Islet precursor cell (in vitro differentiated cells): ENCODE results near the gene MTG1.
"Not testable (repeated sequence)": the region's sequence is repeated elsewhere in the genome, so short reads cannot be mapped to it uniquely, and the experiment has no call there.

Experiments
- DNase-seq: peaks from one replicate; pipeline ENCODE4 v3.0.0-alpha.2; 2018

MTG1 gene

DNA sequence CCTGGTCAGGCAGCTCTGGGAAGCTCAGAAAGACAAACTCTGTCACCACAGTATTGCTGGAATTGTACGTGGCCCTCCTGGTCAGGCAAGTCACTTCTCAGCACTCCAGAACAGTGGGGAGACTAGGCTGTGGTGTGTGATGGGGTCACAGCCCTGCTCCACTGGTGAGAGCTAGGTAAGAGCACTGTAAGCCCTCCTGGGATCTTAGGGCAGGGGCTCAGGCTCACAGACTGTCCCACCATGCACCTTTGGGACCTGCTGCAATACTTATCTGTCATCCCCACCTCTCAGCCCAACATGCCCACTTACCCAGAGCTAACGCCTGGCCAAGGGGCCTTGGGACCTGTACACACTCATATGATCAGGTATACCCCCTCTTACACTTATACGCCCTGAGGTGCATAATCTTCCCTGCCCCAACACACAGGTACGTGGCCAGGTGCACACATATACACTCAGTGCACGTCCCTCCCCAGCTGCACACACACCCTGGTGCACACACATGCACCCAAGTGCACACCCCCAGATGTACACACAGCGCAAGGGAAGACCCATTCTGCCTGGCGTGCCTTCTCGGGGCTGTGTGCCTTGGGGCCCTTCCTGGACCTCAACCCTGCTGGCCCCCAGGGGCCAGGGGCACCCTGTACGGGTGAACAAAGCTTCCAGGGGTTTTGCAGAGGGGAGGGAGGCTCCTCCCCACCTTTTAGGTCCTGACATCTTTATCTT is 38.1 kb downstream of the MTG1 start:
- not testable (repeated sequence) for DNase-seq

DNA sequence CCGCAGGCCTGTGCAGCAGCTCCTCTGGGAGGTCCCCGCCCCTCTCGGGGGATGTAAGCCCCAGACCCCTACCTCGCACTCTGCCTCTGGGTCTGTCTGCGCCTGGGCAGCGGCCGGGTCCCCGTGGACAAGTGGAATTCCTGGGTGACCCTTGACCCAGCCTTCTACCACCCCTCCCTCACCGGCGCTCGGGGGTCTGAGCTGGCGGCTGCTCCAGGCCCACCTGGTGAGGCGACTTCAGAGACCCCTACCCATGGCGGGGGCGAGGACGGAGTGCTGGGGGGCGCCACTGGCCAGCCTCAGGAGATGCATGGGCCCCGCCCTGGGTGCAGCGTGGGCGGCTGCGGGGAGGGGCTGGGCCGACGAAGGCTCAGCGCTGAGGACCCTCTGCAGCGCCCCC is 38.8 kb downstream of the MTG1 start:
- not testable (repeated sequence) for DNase-seq

DNA sequence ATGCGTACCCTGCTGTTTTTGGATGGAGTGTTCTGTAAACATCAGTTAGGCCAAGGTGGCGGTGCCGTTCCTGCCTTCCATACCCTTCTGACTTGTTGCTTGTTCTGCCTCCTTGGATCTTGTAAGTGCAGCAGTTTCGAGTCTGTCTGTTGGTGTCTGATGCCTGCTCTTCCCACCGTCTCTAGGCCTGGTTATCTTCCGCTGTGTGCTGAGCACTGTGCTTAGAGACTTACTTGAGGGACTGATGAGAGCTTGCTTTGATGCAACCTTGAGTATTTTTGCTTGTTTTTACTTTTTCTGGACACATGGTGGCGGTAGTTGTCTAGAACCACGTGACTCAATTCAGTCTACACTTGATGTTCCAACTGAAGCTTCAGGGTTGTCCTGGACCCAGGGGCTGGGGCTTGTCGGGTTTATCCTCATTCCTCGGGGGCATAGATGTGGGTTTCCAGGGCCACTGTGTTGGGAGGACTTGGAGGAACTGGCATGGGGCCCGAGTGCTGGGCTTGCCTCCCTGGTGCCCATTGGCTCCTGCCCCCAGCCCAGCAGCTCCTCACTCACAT is 44.8 kb downstream of the MTG1 start:
- peak; percentile 44 for DNase-seq

DNA sequence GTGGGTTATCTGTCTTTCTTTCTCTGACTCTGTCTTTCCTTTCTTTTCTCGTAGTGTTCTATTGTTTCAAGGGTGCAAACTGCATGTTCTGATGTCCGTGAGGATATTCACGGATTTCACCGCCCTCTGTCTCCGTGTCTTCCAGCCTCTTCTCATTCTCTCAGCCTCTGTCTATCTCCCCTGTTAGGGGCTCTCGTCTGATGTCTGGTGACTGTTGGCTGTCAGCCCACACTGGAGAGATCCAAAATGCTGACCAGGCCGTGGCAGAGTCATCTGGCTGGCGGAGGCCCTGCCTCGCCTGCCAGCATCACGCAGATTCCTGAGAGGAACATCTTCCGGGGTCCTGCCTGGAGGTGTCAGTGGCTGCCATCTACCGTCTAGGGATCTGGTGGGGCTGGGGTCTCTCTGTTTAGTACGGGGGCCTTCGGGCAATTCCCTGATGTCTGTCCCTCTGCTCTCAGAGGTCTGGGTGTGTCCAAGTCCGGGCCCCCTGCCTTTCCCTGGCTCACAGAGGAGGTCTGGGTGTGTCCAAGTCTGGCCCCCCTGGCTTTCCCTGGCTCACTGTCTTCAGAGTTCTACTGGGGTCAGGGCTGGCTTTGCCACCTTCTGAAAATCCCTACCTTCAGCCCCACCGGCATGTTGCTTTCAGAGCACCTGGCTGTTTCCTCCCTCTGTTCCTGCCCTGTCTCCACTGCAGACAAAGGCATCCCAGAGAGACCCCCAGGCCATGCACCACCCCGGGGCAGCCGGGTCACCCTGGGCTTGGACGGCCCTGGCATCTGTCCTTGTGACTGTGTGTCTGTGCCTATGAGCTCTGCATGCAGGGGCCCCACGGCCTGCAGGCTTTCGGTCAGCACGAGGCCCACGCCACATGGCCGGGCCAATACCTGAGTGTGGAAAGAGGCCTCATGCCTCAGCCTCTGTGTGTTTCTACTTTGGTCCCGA is 45.8 kb downstream of the MTG1 start:
- DNase-seq = no peak

DNA sequence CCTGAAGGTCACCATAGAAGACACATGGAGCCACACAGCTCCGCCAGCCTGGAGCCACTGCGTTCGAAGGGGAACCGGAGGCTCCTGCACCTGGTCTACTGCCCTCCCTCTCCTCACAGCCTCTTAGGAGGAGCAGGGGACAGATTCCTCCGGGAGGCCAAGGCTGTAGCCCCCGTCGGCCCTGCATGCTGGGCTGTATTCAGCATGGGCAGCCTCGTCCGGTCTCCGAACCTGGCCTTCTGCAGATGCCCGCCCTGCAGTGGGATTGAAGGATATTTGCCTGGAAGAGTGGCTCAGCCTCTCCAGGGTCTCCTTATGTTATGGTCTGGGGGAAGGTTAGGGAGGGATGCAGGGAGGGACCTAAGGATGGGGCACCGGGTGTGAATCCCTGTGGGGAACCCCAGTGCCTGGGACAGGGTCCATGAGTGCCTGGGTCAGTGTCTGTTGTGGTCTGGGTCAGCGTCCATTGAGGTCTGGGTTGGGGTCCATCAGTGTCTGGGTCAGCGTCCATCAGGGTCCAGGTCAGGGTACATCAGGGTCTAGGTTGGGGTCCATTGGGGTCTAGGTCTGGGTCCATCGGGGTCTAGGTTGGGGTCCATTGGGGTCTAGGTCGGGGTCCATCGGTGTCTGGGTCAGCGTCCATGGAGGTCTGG is 46.8 kb downstream of the MTG1 start:
- no peak for DNase-seq

DNA sequence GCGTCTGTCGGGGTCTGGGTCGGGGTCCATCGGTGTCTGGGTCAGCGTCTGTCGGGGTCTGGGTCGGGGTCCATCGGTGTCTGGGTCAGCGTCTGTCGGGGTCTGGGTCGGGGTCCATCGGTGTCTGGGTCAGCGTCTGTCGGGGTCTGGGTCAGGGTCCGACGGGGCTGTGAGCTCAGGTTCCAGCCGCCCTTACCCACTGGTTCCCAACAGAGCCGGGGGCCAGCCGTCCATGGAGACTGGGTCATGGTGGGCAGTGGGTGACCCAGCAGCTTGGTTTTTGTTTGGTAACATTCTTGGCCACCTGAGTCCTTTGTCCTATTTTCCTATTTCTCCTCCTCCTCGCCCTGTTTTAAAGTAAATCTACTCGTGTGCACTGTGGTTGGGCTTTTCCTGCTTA is 47.4 kb downstream of the MTG1 start:
- DNase-seq = not testable (repeated sequence)

DNA sequence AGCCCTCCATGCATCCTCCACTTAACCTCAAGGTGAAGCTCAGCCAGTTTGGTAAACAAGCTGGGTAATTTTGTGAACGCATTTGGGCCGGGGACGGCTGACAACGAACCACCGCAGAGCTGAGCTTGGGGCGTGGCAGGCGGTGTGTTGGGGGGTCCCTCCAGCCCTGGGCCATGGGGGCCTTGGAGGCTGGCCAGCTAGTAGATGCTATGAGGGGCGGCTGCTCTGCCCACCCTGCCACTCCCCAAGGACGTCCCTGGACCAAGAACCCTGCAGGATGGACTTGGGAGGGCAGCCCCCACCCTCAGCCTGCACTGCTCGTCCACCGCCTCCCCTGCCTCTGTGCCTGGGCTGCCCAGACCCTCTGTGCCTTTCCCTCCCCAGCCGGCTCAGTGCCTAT is 47.8 kb downstream of the MTG1 start:
- DNase-seq = no peak

DNA sequence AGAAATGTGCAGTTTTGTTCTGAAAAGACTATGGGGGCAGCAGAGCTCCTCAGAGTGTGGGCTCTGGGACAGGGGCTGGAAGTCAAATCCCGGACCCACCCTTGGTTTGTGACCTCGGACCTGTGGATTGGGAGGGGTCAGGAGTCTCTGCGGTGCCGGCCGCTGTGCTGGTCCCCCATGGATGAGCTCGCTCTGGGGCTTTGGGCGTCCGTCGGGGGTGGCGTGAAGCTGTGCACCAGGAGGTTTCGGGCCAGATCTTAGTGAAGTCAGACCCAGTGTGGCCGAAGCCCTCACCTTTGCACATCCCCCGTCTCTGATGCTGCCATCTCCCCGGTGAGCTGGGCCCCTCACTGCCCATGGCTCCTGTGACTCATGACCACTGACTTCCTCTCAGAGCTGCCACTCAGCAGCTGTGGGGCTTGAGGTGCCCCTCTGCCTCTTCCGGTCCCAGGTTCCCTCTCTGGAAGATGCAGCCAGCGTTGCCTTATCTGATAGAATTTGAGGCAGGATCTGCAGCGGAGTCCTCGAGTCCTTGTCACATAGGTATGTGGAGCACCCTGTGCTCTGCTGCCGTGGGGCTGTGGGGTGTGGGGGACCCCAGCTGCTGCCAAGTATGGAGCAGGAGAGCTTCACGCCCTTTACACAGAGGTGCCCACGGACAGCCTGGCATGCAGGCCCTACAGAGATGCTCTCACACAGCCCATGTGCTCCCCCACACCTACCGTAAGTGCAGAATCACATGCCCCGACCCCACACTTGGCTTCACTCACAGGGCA is 48.4 kb downstream of the MTG1 start:
- no peak for DNase-seq

DNA sequence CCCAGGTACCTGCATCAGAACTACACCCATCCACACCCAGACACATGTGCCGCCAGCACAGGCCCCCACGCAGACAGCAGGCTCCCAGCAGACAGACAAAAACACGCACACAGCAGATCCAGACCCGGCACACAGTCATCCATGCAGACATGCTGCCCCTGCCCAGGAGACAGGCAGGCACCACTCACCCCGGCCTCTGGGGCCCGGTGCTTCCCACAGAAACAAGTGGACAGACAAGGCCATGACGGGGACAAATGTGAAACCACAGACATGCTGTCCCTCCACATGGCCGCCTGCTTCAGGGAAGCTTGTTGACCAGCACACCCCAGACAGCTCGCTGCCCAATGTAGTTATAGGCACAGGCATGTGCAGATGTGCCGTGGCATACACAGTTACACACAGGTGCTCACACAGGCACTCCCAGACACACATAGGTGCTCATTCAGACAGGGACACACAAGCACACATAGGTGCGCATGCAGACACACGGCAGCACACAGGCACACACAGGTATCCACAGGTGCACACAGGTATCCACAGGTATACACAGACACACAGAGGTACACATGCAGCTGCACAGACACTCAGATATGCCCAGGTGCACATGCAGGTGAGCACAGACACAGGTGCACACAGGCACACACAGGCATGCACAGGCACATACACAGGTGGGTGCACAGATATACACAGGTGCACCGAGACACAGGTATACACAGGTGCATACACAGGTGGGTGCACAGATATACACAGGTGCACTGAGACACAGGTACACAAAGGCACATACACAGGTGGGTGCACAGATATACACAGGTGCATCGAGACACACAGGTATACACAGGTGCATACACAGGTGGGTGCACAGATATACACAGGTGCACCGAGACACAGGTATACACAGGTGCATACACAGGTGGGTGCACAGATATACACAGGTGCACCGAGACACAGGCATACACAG is 49.3 kb downstream of the MTG1 start:
- DNase-seq = no peak

DNA sequence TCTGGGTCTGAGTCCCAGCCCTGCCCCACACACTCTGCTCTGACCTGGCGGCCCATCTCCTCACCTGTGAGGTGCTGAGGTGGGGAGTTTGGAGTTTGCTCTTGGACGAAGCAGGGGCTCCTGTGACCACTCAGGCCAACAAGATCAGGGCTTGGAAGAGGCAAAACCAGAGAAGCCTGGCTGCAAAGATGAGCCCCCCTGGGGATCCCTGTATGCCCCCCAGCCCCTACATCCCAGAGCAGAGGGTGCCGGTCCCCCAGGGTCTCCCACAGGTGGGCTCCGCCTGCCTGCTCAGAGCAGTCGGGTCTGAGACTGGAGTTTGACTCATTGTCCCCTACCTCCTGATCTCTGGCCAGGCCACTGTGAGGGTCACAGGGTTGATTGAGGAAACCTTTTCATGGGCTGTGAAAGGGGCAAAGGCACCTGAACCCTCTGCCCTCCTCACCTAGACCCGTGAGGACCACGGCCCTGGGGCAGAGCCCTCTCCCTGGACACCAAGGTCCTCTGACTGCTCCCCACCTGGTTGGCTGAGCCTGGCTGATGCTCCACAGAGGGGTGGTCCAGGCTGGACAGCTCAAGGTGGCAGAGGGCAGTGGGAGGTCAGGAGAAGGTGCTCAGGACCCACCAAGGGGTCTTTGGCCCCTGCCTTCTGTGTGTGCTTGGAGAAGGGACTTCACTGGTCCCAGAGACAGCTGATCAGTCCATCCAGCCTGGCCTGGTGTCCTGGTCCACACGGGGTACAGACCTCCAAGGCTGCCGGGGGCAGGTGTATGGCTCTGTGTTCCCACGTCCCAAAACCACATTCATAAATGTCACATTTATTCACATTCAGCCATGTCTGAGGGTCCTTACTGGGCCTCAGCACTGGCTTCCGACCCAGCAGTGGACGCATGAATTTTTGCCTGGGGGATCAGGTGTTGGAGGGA is 50.6 kb downstream of the MTG1 start:
- no peak for DNase-seq

DNA sequence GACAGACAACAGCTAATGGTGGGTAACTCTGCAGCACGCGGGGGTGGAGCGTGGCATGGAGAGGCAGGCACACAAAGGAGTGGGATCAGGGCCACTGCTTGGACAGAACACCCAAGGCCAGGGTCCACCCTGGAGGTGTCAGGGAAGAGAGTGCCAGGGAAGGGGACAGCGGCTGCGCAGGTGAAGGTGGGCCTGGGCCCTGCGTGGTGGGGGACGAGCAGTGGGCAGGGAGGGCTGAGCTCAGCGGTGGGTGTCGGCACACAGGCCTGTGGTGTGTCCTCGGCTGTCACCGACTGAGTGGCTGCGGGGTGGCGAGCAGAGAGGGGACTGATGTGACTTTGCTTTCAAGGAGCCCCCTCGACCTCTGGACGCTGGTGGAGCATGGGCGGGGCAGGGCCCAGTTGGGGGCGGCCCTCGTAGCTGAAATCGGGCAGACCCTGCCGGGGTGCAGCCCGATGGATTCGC is 51.3 kb downstream of the MTG1 start:
- no peak for DNase-seq

DNA sequence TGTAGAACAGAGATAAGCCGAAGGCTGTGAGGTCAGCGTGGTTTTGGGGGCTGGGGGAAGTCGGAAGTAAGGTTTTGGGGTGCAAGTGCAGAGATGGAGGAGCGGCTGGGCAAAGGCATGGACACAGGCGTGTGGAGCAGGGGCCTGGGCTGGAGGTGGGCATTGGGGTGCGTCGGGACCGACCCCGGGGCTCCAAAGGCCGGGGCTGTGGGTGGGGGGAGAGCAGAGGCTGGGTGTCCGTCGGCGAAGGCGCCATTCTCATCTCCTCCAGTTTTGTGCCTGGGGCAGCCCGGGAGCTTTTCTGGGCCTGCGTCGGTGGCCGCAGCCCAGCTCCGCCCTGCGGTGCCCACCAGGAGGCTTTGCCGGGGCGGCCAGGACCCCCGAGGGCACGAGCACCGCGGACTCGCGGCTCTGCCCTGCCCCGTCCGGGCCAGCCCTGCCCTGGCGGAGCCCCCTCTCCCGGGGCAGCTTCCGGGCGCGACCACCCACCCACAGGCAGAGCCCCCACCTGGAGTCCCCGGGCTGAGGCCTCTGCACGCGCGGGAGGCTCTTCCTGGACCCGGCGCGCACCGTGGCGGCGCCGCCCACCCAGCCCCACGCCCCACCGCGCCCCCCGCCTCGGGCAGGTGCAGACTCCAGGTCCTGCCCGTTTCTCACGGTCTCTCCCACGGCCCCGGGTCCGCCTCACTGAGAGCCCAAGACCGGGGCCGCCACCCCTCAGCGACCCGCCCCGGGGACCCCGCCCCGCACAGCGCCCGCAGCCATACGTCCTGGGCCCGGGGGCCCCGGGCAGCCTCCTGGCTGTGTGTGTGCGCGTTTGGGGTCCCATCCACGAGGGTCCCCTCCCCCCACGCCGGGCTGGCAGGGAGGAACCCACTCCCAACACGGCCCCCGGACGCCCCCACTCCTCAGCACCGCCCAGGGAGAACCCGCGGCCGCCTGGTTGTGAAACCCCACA is 52.1 kb downstream of the MTG1 start:
- DNase-seq = peak; percentile 44

DNA sequence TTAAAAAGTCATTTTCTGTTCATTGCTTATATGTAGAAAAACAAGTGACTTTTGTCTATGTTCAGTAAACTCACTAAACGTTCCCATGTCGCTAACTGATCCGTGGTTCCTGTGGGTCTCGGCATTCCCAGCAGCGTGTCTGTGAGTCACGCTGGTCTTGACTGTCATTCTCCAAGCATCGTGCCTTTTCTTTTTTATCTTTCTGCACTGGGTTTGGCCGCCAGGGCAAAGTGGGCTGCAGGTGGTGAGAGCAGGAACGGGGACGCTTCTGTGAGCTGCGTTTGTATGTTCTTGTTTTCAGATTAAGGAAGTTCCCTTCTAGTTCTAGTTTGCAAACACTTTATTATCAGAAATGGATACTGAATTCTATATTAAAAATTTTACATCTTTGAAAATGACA is 53.0 kb downstream of the MTG1 start:
- no peak for DNase-seq

DNA sequence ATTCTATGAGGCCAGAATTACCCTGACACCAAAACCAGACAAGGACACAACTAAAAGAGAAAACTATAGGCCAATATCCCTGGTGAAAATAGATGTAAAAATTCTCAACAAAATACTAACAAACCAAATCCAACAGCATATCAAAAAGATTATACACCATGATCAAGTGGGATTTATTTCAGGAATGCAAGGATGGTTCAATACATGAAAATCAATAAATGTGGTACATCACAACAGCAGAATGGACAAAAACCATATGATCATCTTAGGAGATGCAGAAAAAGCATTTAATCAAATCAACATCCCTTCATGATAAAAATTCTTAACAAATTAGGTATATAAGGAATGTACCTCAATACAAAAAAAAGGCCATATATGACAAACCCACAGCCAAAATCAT is 54.2 kb downstream of the MTG1 start:
- no peak for DNase-seq

DNA sequence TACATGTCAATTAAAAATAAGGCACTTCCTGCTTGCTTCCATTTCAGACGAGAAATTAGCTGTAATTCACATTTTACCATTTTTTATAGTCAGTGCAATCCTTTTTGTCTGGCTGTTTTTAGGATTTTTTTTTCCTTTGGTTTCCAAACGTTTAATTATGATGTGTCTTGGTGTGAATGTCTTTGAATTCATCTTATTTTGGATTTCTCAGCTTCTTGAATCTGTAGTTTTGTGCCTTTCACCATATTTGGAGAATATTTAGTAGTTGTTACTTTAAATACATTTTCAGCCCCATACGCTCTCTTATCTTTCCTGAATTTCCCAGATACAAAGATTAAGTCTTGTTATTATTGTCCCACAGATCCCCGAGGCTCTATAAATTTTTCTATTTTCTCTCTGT is 57.4 kb downstream of the MTG1 start:
- DNase-seq = no peak

DNA sequence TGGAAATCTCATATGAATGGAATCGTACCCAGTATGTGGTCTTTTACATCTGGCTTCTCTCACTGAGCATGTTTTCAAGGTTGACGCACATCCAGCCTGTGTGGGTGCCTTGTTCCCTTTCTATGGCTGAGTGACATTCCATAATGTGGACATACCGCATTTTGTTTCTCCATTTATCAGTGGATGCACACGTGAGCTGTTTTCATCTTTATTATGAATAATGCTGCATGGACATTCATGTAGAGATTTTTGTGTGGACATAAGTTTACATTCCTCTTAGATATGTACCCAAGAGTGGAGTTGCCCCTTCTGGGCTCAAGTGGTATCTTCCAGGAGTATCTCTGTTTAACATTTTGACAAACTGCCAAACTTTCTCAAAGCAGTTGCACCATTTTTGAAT is 58.5 kb downstream of the MTG1 start:
- DNase-seq = no peak

DNA sequence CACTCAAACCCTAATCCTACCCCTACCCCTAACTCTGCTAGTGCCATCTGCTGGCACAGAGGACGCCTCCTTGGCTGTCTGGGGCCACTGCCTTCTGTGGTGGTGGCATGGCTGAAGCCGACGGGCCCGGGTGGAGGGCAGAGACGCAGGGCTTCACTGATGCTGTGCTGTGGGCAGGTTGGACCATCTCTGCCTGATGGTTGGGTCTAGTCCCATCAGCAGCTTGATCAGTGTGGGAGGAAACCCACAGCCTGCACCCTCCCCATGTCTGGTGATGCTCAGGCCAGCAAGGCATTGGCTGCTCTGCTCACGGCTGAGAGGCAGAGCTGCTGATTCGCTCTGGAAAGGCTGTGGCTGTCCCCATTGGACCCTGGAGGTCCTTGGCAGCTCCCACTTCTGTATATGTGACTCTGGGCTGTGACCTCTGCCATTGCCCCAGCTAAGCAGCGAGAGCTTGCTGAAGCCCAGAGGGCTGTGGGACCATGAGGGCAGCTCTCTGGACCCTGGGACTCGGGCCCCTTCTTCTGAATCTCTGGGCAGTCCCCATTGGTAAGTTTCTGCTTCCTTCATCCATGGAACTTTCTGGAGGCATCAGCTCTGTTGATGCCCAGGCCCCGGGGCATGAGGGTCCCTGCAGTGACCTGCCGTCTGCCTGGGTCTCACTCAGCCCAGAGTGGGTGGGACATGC is 59.7 kb downstream of the MTG1 start, which contains the start of gene SCART1:
Gene SCART1, plus strand, starts transcription at position 430 of the 688 bp plus-strand sequence. Its CDS starts 53 bp downstream, at position 483.
- no peak for DNase-seq
